Limb (tissue), 2 donors: Measurements from ENCODE around the gene IRX5.

ENCODE experiments used
- DNase-seq, 2 donors: peaks; one replicate each; pipeline ENCODE4 v3.0.0-alpha.2; 2016; ENCODE audit errors: extremely low spot score in 2 of 2

The IRX5 gene

GRCh38 chr16:54930869-54931119 lies 129 bp downstream of the IRX5 start:
- no peak for DNase-seq

GRCh38 chr16:54931120-54932014 lies 702 bp downstream of the IRX5 start:
- peak in 1 of 2 donors; percentile 76 for DNase-seq

- DNase-seq: peak in 1 of 2 donors; percentile 54
Measured at GRCh38 chr16:54932021-54932660, 1.5 kb downstream of the IRX5 start.

- DNase-seq: peak in 1 of 2 donors; percentile 63
Measured at GRCh38 chr16:54932737-54933254, 2.1 kb downstream of the IRX5 start.

- peak in 1 of 2 donors; percentile 65 for DNase-seq
Measured at GRCh38 chr16:54933281-54934011, 2.8 kb downstream of the IRX5 start.

- DNase-seq: peak in 1 of 2 donors; percentile 79
Measured at GRCh38 chr16:54934481-54935265, 4.0 kb downstream of the IRX5 start.

GRCh38 chr16:54935266-54935968 lies 4.8 kb downstream of the IRX5 start:
- DNase-seq: peak in 1 of 2 donors; percentile 64

- DNase-seq: peak in 1 of 2 donors; percentile 71
Measured at GRCh38 chr16:54936201-54936978, 5.7 kb downstream of the IRX5 start.

GRCh38 chr16:54936979-54937670 lies 6.5 kb downstream of the IRX5 start:
- DNase-seq: peak; percentile 78 to 84

GRCh38 chr16:54937671-54938211 lies 7.1 kb downstream of the IRX5 start:
- DNase-seq: no peak

- peak in 1 of 2 donors; percentile 78 for DNase-seq
Measured at GRCh38 chr16:54938212-54939028, 7.8 kb downstream of the IRX5 start.

- DNase-seq: no peak
Measured at GRCh38 chr16:54939029-54939346, 8.3 kb downstream of the IRX5 start.

- peak in 1 of 2 donors; percentile 42 for DNase-seq
Measured at GRCh38 chr16:54939510-54940278, 9.0 kb downstream of the IRX5 start.

- no peak for DNase-seq
Measured at GRCh38 chr16:54940279-54940604, 9.6 kb downstream of the IRX5 start.

GRCh38 chr16:54942353-54942943 lies 11.8 kb downstream of the IRX5 start:
- DNase-seq: no peak

- no peak for DNase-seq
Measured at GRCh38 chr16:54944002-54944401, 13.3 kb downstream of the IRX5 start.

- DNase-seq: no peak
Measured at GRCh38 chr16:54945063-54945462, 14.4 kb downstream of the IRX5 start.
